HL-60 (cell line): Measurements from ENCODE around the gene DNLZ.

Experiments used
- DNase-seq, 2 experiments: peaks; one replicate each; pipeline ENCODE4 v3.0.0-alpha.2; 2010 to 2020; ENCODE audit warnings: low read depth in 1 of 2, low spot score in 1 of 2
- H3K27ac ChIP-seq: fragments of 250-450 bp; sonication (Bioruptor Pico); replicated peaks from 2 replicates; pipeline ENCODE4 v1.5.1; 2020; ENCODE audit warnings: mild to moderate bottlenecking, moderate library complexity
- H3K27me3 ChIP-seq: fragments of 250-450 bp; sonication (Bioruptor Pico); 2 replicates; pipeline ENCODE4 v1.5.1; 2021; ENCODE audit warnings: mild to moderate bottlenecking, moderate library complexity; ENCODE audit not compliant: insufficient read depth, poor library complexity, severe bottlenecking
- H3K4me3 ChIP-seq: replicated peaks from 2 replicates; pipeline ENCODE4 v1.5.1; 2011; ENCODE audit warnings: mild to moderate bottlenecking, control low read depth, low read length; ENCODE audit not compliant: insufficient read depth
- CTCF ChIP-seq: IDR thresholded peaks from one replicate; pipeline ENCODE4 v1.5.1; 2011; ENCODE audit warnings: low read length, control low read depth, inconsistent platforms; ENCODE audit not compliant: insufficient read depth
- GABPA ChIP-seq: IDR thresholded peaks from 2 replicates; pipeline ENCODE4 v1.6.1; 2012; ENCODE audit warnings: low read depth
- POLR2AphosphoS5 ChIP-seq: IDR thresholded peaks from 2 replicates; pipeline ENCODE4 v1.6.1; 2012; ENCODE audit warnings: low read depth
- REST ChIP-seq: IDR thresholded peaks from 2 replicates; pipeline ENCODE4 v1.6.1; 2012; ENCODE audit warnings: low read depth; ENCODE audit not compliant: insufficient replicate concordance
- SPI1 ChIP-seq: IDR thresholded peaks from 2 replicates; pipeline ENCODE4 v1.6.1; 2012; ENCODE audit warnings: low read depth, mild to moderate bottlenecking, borderline replicate concordance

Gene DNLZ

GRCh38 chr9:136358888-136359287 is 4.7 kb downstream of the DNLZ start:
- DNase-seq = no peak
- Histone ChIP-seq H3K27me3 (no peaks in the 10 kb centered on the region), H3K4me3 (no peak overlapping the region), H3K27ac (no peak overlapping the region)
- TF ChIP-seq REST = no peak
- no peak for TF ChIP-seq GABPA
- TF ChIP-seq POLR2AphosphoS5 = no peak
- no peak for TF ChIP-seq CTCF
- TF ChIP-seq SPI1 = no peak

GRCh38 chr9:136358016-136358415 is 5.5 kb downstream of the DNLZ start:
- TF ChIP-seq CTCF = no peak
- no peak for TF ChIP-seq POLR2AphosphoS5
- TF ChIP-seq SPI1 = no peak
- no peak for TF ChIP-seq REST
- TF ChIP-seq GABPA = no peak
- DNase-seq = no peak
- no peaks in the 10 kb centered on the region for H3K27me3 ChIP-seq
- H3K27ac ChIP-seq = no peak overlapping the region
- no peak overlapping the region for H3K4me3 ChIP-seq

GRCh38 chr9:136357202-136357725 is 6.3 kb downstream of the DNLZ start:
- Histone ChIP-seq H3K27me3 (no peaks in the 10 kb centered on the region), H3K27ac (no peak overlapping the region), H3K4me3 (no peak overlapping the region)
- no peak for DNase-seq
- TF ChIP-seq SPI1 (no peak), GABPA (no peak), REST (no peak), POLR2AphosphoS5 (no peak), CTCF (no peak)
